Cortex of kidney (tissue), 1 donor: ENCODE results near the gene MKRN2OS.

Experiments
- DNase-seq: peaks from one replicate; lab custom pipeline; 2025; lab: John Stamatoyannopoulos, UW

Gene MKRN2OS

DNA sequence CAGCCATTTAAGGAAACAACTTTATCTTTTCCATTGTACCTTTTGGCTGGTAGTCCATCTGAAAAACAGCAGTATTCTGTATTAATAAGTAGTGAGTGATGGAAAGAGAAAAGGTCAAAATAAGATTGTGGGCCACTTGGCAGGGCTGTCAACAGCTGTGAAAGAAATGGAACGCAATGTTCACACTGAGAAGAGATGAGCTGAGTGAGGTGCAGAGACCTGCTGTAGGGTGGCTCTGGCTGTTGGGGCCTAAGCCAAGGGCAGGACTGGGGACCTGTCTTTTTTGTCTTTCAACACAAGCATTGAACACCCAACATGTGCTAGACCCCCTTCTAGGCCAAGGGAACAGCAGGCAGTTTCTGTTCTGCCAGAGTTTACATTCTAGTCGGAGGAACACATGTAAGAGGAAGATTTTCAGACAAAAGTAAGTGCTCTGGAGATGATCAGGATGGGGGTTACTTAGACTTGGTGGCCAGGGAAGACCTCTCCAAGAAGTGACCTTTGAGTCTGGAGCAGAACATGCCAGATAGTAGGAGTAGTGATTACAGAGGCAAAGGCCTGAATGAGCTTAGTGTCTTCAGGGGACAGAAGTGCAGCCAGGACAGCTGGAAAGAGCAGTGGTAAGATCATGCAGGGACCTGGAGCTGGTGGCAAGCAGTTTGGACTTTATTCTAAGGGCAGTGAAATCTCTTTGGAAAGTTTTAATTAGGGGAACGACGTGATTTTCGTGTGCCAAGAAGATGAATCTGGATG is 31.4 kb downstream of the MKRN2OS start:
- DNase-seq, result no peak

DNA sequence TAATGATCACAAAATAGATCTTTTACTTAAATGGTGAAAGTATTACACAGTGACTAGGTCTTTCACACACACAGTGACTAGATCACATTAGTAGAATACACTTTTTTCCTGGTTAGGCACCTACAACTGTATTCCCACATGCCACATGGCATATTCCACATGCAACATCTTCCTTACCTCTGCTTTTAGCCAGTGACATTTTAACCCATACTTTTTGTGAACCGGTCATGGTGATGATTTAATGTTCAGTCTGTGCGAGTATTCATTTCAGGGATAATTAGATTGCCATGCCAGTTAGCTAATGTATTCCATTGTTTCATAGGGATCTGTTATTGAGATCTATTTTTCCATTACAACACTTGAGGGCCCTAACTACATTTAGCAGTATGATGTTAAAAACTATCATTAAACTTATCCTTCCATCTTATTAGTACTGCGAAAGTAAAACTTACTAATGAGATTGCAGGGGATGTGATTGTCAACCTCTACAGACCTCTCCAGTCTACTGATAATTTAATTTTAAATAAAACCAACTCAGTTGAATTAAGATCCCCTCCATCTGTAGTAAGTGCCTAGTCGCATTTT is 32.7 kb downstream of the MKRN2OS start:
- no peak for DNase-seq

GRCh38 chr3:12509466-12509865 is 35.8 kb downstream of the MKRN2OS start:
- DNase-seq, result no peak

DNA sequence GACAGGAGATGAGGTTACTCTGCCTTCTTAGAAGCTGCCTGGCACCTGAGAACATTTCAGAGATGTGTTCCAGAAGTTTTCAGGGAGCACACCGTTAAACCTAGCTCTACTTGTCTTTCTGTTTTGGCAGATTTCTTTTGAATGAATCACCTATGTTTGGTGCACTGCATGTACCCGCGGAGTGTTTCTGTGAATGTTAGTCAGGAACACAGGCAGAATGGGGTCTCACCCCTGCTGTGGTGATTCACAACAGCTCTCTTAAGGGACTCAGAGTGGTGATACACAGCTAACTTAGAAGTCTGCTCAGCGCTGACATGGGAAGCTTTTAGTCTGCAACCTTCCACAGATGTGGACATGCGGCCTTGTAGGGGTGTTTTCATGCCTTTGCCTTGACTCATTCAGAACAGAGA is 37.0 kb downstream of the MKRN2OS start:
- no peak for DNase-seq

- no peak for DNase-seq
These were observed 37.6 kb downstream of the MKRN2OS start for GRCh38 chr3:12507591-12508281.

DNA sequence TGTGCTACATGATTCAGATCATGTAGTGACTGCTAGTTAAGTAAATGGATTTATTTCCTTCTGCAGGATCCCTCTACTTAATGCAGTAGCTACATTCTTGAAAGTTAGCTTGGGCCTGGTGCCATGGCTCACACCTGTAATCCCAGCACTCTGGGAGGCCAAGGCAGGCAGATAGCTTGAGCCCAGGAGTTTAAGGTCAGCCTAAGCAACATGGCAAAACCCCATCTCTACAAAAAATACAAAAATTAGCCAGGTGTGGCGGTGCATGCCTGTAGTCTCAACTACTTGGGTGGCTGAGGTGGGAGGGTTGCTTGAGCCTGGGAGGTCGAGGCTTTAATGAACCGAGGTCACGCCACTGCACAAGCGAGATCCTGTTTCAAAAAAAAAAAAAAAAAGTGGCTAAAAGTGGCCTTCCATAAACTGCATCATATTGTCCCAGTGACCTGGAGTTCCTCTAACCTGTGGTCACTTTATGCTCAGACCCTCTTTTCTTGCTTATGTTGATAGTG is 39.0 kb downstream of the MKRN2OS start:
- DNase-seq, result no peak

GRCh38 chr3:12503126-12503957 is 42.0 kb downstream of the MKRN2OS start:
- no peak for DNase-seq

DNA sequence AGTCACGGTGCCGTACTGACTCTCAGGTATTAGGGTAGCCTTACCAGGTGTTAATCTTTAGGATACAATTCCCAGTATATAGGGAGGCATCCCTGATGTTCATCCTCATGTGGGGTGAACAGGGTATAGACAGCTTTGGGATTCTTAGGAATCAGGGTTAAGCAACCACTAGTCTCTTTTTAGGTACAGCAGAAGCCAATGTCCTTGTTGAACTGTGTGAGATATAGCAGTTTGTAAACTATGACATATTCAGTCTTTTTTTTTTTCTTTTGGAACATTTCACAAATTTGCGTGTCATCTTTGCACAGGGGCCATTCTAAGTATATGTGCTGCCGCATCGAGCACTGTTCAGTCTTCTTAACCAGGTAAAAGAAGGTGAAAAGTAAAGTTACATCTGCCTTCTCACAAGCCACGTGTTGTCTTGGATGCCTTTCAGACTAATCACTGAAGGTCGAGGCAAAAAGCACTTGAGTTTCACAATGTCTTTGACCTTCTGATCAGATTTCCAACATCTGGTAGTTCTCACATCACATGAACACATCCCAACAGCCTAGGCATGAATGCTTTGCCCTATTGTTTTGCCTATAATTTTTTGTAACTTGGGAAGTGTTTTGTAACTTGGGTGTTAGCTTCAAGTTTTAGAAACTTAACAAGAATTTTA is 43.8 kb downstream of the MKRN2OS start:
- DNase-seq, result no peak

DNA sequence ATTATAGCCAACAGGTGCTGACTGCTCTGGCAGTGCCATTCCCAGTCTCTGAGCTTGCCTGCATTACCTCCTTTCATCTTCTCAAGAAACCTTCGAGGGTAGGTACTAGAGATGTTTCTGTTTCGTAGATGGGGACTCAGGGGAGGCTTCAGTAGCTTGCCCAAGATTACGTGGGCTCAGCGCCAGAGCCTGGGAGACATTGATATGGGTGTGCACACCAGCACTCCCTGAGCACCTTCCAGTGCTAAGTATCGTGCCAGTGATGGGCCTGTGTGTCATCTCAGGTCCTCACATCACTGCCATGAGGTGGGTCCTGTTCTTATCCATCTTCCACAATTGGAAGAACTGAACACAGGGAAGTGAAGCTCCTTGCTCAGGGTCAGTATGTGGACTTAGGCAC is 45.8 kb downstream of the MKRN2OS start:
- DNase-seq, result no peak

DNA sequence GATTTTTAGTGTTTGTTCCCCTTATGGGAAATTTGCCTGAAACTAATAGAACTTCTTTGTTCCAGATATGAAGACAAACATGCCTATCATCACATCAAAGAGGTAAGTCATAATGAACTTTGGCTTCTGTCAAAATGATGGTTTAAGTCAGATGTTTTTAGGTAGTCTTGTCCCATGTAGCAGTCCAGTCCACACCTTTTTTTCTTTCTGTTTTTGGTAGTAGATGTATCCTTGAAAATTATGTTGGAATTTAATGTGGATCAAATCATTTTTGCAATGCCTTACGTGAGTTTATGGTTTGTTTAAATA is 48.9 kb downstream of the MKRN2OS start:
- DNase-seq, result no peak

DNA sequence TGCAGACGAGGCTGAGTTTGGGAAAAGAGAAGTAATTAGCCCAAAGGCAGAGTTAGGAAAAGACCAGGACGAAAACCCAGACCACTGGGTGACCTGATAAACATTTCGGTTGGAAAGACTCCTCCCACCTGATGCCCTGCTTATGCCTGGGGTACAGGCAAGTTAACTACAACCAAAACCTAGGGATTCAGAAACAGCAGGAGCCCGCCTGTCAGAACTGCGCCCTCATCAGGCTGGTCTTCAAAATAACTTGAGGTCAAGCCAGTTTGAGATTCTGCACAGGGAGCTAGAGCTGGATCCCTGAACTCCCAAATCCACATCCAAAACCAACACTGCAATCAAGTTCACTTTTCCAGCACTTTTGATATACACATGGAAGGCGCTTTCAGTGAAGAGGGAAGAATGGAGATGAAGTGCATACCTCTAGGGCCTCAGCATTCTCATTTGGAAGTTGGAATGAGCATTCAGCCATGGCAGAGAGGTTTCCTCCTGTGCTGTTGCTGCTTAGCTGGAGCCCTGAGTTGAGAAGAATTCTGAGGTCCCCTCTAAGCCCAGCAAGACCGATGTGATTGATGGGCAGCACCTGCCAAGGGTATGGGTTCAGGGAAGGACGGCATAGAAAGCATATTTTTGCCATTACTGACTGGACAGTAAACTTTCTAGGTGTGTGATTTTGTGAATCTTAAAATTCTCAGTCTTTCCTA is 49.4 kb downstream of the MKRN2OS start:
- no peak for DNase-seq

DNA sequence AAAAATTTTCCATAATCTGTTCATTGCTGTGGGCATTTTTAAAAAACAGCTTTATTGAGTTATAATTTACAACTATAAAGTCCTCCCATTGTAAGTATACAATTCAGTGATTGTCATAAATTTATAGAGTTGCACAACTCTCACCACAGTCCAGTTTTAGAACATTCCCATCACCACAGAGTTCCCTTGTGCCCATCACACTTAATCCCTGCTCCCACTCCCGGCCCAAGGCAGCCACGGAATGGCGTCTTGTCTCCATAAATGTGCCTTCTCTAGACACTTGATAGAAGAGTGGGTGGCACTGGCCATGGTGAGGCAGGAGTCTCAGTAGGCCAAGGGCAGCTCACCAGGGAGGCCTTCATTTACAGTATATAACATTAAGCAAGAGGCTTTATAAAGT is 54.8 kb downstream of the MKRN2OS start:
- DNase-seq, result no peak

- no peak for DNase-seq
These were observed 55.5 kb downstream of the MKRN2OS start for GRCh38 chr3:12489832-12490231.
